Measurements from ENCODE around the gene LRMDA.

LRMDA gene

DNA sequence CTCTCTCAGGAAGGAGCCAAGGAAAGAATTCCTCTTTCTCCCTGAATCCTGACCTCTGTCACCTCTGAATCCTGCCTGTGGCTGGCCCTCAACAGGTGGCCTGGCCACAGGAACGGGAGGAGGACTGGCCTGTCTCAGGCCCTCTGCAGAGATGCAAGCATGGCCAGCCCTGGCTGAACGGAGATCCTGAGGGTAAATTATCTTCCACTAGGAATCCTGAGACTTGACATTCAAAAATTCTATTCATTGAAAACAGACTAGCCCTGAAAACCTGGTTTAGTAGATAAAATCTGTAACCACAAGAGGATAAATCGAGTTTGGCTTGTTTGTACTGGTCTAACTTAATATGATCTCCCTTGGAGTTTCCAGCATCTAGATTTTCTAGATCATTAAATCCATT lies 579.3 kb downstream of the LRMDA start:
- Histone ChIP-seq H3K27ac (ENCODE audit: low read length) (no peak overlapping the region), H3K4me2 (ENCODE audit: low read length) (no peak overlapping the region), H3K79me2 (ENCODE audit: low read length) (no peaks in the 10 kb centered on the region), H3K27me3 (ENCODE audit: low read depth, low read length) (no peaks in the 10 kb centered on the region), H3K4me3 (ENCODE audit: low read length) (no peak overlapping the region), H2AFZ (ENCODE audit: low read depth, low read length) (no peak overlapping the region), H3K9me3 (ENCODE audit: insufficient read depth, low read length) (no peaks in the 10 kb centered on the region), H3K4me1 (ENCODE audit: low read length) (no peaks in the 10 kb centered on the region), H4K20me1 (ENCODE audit: insufficient read depth, low read length) (no peaks in the 10 kb centered on the region), H3K9ac (ENCODE audit: low read length) (no peak overlapping the region), H3K36me3 (replicated peaks; ENCODE audit: low read depth, low read length) (no peaks in the 10 kb centered on the region)
- TF ChIP-seq EZH2phosphoT487 (IDR thresholded peaks at IDR 0.05; ENCODE audit: low read depth), result no peak
- TF ChIP-seq, protein P1, sequence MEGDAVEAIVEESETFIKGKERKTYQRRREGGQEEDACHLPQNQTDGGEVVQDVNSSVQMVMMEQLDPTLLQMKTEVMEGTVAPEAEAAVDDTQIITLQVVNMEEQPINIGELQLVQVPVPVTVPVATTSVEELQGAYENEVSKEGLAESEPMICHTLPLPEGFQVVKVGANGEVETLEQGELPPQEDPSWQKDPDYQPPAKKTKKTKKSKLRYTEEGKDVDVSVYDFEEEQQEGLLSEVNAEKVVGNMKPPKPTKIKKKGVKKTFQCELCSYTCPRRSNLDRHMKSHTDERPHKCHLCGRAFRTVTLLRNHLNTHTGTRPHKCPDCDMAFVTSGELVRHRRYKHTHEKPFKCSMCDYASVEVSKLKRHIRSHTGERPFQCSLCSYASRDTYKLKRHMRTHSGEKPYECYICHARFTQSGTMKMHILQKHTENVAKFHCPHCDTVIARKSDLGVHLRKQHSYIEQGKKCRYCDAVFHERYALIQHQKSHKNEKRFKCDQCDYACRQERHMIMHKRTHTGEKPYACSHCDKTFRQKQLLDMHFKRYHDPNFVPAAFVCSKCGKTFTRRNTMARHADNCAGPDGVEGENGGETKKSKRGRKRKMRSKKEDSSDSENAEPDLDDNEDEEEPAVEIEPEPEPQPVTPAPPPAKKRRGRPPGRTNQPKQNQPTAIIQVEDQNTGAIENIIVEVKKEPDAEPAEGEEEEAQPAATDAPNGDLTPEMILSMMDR (IDR thresholded peaks at IDR 0.05; ENCODE audit: low read depth, low read length), result no peak

DNA sequence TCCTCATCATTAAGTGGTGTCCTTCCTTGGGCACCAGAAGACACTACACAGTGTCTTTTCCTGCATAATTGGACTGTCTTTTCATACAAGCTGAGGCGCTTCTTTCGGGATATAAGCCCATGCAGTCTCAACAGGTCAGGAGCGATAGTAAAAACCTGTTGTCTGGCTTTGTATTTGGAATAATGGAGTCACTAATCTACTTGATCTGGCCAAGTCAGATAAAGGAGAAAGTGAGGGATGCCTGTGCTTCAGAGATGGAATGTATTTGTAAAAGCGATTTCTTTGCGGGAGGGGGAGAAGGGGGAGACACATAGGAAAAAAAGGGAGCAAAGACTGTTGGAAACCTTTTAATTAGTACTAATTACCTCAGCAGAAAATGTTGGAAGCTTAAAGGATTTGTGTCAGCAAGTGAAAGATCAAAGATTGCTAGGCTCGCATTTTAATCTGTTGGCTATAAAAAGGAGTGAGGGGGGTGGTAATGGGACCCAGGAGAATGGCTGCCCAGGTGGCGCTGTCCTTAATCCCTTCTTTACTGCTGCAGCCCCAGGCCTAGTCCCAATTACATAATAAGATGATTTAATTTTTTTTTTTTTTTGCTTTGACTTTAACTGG lies 581.4 kb downstream of the LRMDA start:
- Histone ChIP-seq H4K20me1 (ENCODE audit: insufficient read depth, low read length) (no peaks in the 10 kb centered on the region), H3K36me3 (replicated peaks; ENCODE audit: low read depth, low read length) (no peaks in the 10 kb centered on the region), H3K4me2 (ENCODE audit: low read length) (no peak overlapping the region), H3K9me3 (ENCODE audit: insufficient read depth, low read length) (no peaks in the 10 kb centered on the region), H3K4me3 (ENCODE audit: low read length) (no peak overlapping the region), H3K4me1 (ENCODE audit: low read length) (no peaks in the 10 kb centered on the region), H3K27me3 (ENCODE audit: low read depth, low read length) (no peaks in the 10 kb centered on the region), H2AFZ (ENCODE audit: low read depth, low read length) (no peak overlapping the region), H3K9ac (ENCODE audit: low read length) (no peak overlapping the region), H3K79me2 (ENCODE audit: low read length) (no peaks in the 10 kb centered on the region), H3K27ac (ENCODE audit: low read length) (no peak overlapping the region)
- TF ChIP-seq EZH2phosphoT487 (IDR thresholded peaks at IDR 0.05; ENCODE audit: low read depth), result no peak
- TF ChIP-seq, protein P1 (IDR thresholded peaks at IDR 0.05; ENCODE audit: low read depth, low read length), result no peak

DNA sequence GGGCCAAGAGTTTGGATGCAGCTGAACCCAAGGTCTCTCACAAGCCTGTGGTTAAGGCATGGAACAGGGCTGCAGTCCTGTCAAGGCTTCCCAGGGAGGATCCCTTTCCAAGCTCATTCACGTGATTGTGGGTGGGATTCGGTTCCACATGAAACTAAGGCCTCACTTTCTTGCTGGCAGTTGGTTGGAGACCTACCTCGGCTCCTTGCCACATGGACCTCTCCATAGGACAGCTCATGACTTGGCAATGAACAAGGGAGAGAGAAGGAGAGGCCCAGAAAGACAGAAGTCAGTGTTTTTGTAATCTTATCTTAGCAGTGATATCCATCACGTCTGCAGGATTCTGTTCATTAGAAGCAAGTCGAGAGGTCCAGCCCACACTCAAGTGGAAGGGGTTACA lies 583.8 kb downstream of the LRMDA start:
- no peaks in the 10 kb centered on the region for H3K9me3 ChIP-seq (ENCODE audit: insufficient read depth, low read length)
- no peaks in the 10 kb centered on the region for H4K20me1 ChIP-seq (ENCODE audit: insufficient read depth, low read length)
- H3K4me3 ChIP-seq (ENCODE audit: low read length), result no peak overlapping the region
- no peaks in the 10 kb centered on the region for H3K36me3 ChIP-seq (replicated peaks; ENCODE audit: low read depth, low read length)
- H3K27me3 ChIP-seq (ENCODE audit: low read depth, low read length), result no peaks in the 10 kb centered on the region
- TF ChIP-seq, protein P1 (IDR thresholded peaks at IDR 0.05; ENCODE audit: low read depth, low read length), result no peak
- no peak for TF ChIP-seq EZH2phosphoT487 (IDR thresholded peaks at IDR 0.05; ENCODE audit: low read depth)
- H3K9ac ChIP-seq (ENCODE audit: low read length), result no peak overlapping the region
- H3K4me1 ChIP-seq (ENCODE audit: low read length), result no peaks in the 10 kb centered on the region
- H2AFZ ChIP-seq (ENCODE audit: low read depth, low read length), result no peak overlapping the region
- H3K4me2 ChIP-seq (ENCODE audit: low read length), result no peak overlapping the region
- no peaks in the 10 kb centered on the region for H3K79me2 ChIP-seq (ENCODE audit: low read length)
- H3K27ac ChIP-seq (ENCODE audit: low read length), result no peak overlapping the region

DNA sequence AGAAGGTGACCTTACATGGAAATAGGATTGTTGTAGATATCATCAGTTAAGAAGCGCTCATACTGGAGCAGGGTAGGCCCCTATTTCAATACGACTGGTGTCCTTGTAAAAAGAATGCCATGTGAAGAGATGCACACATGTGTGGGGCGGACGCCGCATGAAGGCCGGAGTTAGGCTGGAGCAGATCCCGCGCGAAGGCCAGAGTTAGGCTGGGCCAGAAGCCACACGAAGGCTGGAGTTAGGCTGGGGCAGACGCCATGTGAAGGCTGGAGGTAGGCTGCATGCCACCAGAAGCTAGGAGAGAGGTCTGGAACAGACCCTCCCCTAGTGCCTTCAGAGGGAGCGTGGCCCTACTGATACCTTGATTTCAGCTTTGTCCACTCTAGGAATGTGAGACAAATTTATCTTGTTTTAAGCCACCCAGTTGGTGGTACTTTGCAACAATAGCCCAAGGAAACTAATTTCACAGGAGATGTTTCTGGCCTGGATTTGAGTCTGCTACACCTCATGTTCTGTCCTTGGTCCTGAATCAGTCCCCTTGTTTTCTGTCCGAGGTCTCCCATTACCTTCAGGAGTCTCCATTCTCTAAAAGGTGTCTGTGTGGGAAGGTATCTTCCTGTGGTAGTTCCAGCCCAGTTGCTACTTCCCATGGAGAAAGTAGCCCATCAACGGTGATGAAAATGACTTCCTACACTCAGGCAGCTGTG lies 585.8 kb downstream of the LRMDA start:
- Histone ChIP-seq H3K4me2 (ENCODE audit: low read length) (no peak overlapping the region), H3K4me1 (ENCODE audit: low read length) (no peaks in the 10 kb centered on the region), H3K4me3 (ENCODE audit: low read length) (no peak overlapping the region), H3K9me3 (ENCODE audit: insufficient read depth, low read length) (no peaks in the 10 kb centered on the region), H3K27me3 (ENCODE audit: low read depth, low read length) (no peaks in the 10 kb centered on the region), H2AFZ (ENCODE audit: low read depth, low read length) (no peak overlapping the region), H3K27ac (ENCODE audit: low read length) (no peak overlapping the region), H3K9ac (ENCODE audit: low read length) (no peak overlapping the region), H3K79me2 (ENCODE audit: low read length) (no peaks in the 10 kb centered on the region), H3K36me3 (replicated peaks; ENCODE audit: low read depth, low read length) (no peaks in the 10 kb centered on the region), H4K20me1 (ENCODE audit: insufficient read depth, low read length) (no peaks in the 10 kb centered on the region)
- TF ChIP-seq, protein P1 (IDR thresholded peaks at IDR 0.05; ENCODE audit: low read depth, low read length), result no peak
- no peak for TF ChIP-seq EZH2phosphoT487 (IDR thresholded peaks at IDR 0.05; ENCODE audit: low read depth)

All from OCI-LY3 (cell line).